GM19239 (cell line): ENCODE results near the gene TP63.

Experiments
- DNase-seq: peaks from one replicate; pipeline ENCODE4 v3.0.0; 2011; ENCODE audit warnings: low spot score; ENCODE audit not compliant: insufficient read length
- FAIRE-seq: peaks from 2 replicates; lab custom pipeline; 2011; peaks lifted over from hg19 to GRCh38; lab: Jason Lieb, UNC

Gene TP63

GRCh38 chr3:189674249-189674913 is 43.2 kb downstream of the TP63 start:
- no peak for FAIRE-seq

DNA sequence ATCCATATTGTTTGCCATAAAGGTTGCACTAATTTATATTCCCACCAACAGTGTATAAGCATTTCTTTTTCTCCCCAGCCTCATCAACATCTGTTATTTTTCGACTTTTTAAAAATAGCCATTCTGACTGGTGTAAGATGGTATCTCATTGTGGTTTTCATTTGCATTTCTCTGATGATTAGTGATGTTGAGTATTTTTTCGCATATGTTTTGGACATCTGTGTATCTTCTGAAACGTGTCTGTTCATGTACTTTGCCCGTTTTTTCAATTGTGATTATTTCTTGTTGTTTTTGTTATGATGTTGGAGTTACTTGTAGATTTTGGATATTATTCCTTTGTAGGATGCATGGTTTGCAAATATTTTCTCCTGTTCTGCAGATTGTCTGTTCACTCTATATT is 46.5 kb downstream of the TP63 start:
- DNase-seq, result no peak
- peak; percentile 18 for FAIRE-seq

More at GRCh38 chr3:189674249-189674913, 43.2 kb downstream of the TP63 start:
- no peak for DNase-seq

- FAIRE-seq (no peak), DNase-seq (no peak)
These were observed 49.5 kb downstream of the TP63 start for GRCh38 chr3:189680723-189681122.

DNA sequence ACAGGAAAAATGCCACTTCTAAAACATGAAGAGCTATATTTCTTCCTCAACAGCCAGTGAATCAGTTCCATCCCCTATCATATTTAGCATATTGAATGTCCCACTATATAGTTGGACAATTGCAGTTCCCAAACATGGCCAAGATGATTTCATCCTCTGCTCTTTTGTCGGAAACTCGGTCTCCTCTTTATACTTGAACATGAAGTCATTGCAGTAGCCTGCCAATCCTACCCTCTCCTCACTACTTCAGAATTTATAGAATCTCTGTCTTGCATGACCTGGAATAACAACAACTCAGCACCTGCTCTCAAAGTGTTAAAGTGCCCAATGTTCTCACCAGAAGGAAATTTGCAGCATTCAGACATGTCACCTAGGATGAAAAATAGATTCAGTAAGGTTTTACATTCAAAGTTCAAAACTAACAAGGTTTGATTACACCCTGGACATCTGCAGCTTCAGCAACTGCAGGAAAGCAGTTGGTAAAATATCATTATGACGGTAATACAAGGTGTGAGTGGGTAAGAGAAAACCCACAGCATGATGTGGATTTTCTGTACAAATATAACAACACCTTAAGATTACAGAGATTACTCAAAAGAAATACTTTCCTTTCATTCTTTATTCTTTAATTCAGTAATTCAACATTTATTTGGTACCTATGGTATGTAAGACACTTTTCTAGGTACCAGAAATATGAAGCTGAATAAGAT is 52.5 kb downstream of the TP63 start:
- DNase-seq (no peak), FAIRE-seq (no peak)

GRCh38 chr3:189684317-189684716 is 53.1 kb downstream of the TP63 start:
- FAIRE-seq (no peak), DNase-seq (no peak)

DNA sequence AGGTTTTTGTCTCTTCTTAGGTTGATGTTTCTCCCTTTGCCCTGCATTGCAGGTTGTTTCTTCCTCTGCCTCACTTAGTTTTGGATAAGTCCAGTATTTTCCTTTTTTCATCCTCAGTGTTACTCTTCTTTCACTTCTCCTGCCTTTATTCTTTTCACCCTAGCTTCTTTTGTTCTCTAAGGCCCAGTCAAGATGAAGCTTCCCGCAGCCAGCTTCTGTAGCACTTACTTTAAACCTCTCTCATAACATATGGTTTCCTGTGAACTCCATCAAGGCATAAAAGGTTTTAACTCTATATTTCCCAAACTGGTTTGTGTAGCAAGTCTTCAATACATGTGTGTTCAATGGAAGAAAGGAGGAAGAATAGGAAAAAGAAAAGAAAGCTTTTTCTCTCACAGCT is 54.1 kb downstream of the TP63 start:
- DNase-seq (no peak), FAIRE-seq (no peak)

- no peak for DNase-seq
- no peak for FAIRE-seq
These were observed 54.7 kb downstream of the TP63 start for GRCh38 chr3:189685860-189686259.

DNA sequence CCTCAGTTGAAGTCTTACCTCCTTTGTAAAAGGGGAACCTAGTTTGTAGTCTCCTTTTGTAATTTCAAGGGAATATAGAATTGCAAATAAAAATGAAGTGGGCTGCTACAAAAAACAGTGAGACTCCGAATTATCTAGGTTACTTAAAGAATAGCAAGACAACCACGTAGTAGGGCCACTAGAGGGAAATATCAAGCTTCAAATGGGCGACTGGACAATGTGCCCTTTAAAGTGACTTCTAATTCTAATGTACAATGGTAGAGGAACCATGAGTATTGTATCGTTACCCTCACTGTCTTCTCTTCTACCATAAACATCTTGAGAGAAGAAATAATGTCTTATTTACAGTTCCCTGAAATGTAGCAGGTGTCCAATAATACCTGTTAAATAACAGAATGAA is 56.3 kb downstream of the TP63 start:
- DNase-seq (no peak), FAIRE-seq (no peak)

- DNase-seq, result no peak
- no peak for FAIRE-seq
These were observed 57.1 kb downstream of the TP63 start for GRCh38 chr3:189688262-189688661.

- no peak for DNase-seq
- FAIRE-seq, result no peak
These were observed 58.4 kb downstream of the TP63 start for GRCh38 chr3:189689625-189690024.

- no peak for FAIRE-seq
- DNase-seq, result no peak
These were observed 59.0 kb downstream of the TP63 start for GRCh38 chr3:189690237-189690636.

DNA sequence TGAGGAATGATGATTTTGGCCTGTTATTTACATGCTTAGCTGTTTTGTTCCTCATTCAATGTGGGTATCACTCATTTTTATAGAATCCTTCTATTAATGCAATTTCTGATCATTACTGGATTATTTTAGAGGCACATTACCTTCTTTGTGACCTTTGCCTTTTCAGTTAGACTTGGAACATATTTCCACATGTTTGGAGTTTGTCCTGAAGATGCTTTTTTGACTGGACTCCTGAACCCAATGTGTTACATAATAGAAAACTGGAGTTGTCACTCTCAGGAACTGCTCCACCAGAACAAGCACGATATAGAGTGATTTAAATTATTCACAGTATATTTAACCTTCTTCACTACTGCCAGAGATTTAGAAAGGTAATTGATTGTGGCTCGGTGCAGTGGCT is 59.5 kb downstream of the TP63 start:
- DNase-seq (no peak), FAIRE-seq (no peak)

DNA sequence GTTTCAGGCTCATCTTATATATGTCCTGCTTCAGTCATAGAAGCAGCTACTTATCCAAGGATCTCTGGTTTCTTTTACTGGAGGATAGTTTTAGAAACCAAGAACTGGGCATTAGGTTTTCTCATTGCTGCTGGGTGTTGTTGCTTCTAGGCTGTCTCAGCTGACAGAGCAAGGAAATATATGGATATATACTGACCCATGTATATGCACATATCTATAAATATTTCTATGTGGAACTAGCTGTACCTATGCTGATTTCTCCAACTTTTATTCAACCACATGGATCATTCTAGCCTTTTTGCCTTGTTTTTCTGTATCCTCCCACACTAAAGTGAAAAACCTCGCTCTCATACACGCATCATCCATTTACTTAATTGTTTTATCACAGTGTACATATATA is 64.2 kb downstream of the TP63 start:
- no peak for FAIRE-seq
- DNase-seq, result no peak

DNA sequence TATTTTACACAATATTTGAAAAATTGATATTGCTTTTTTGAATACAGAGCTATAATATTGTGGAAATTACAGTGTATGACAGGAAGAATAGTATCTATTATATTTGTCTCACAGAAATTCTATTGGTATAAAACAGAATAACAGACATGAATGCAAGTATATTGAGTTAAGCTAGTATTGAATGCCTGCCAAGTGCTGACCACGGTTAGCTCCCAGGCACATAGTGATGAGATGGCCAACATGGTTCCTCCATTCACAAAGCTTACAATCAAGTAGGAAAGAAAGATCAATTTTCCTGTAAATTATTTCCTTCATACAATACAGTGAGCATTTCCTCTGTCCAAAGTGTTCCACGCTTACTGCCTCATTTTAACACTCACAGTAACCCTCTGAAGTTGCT is 67.6 kb downstream of the TP63 start:
- no peak for DNase-seq
- no peak for FAIRE-seq

GRCh38 chr3:189699885-189700284 is 68.7 kb downstream of the TP63 start:
- no peak for DNase-seq
- FAIRE-seq, result no peak

DNA sequence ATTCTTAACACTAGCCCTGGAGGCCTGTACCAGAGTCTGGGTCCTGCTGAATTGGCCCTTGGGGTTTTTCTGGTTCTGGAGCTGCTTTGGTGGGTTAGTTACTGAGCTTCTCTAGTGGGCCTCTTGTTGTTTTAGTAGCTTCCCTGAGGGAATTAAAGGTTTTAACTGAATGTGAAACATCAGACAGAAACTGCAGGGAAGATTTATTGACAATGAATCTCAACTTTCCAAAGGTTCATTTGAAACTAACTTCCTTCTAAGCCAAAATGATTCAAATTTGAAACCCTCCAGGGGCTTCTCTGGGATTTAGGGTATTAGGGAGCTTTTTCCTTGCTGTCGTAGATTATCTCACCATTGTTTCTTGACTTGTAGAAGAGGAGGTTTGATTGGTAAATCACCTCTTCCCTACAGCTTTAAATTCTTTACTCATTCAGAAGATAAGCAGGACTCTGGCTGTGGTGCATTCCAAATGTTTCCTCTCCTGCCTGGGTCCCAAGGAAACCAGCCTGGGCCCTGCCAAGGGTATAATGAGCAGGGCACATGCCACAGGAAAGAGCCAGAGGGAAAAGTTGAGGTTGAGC is 71.0 kb downstream of the TP63 start:
- no peak for FAIRE-seq
- no peak for DNase-seq

GRCh38 chr3:189703865-189704264 is 72.7 kb downstream of the TP63 start:
- FAIRE-seq (no peak), DNase-seq (no peak)

DNA sequence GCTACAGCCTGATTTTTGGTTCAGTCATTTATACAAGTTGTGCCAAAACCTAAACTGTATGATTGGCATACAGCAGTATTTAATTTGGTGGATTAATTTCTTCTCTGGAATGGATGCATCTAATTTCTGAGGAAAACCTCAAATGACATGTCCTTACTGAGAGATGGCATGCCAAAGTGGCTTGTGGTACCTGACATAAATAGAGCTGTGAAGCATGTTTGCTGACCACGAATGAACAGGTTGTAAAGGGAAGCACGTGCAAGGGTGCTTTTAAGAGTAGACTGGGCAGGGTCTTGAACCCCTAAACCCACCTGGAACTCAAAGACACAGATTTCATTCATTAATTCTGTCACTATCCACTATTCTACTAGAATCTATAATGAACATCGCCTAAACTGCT is 77.2 kb downstream of the TP63 start:
- FAIRE-seq (no peak), DNase-seq (no peak)

DNA sequence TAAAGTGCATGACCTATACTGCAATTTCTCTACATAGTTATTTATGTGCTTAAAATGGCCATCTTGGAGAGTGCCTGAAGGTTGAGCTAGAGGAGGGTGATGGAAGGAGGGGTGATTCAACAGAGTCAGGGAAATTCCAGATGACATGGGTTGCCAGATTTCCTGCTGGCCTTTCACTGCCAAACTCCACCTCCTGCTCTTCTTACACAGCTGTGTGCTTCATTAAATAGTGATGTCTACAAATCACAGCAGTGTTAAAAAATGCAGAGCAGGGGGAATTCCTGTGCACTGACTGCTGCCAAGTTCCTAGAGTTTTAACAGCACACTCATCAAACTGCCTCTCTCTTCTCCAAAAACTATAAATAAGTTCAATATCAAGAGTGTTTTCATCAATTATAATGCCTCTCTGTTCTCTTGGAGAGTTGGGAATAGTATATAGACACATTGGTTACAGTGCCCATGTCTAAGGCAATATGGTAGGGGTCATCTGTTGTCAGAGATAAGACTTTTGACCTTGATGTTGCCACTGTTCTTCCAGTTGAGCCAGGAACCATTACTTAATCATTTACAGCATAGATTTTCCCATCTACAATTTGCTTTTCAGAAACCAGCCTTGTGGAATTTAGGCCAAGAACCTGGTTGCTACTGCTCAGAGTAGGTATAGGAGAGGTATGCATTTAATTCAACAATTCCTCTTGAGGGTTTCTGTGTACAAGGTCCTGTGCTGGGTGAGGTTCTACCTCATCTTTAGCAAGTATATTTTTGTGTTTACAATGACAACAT is 79.6 kb downstream of the TP63 start:
- DNase-seq (no peak), FAIRE-seq (no peak)

DNA sequence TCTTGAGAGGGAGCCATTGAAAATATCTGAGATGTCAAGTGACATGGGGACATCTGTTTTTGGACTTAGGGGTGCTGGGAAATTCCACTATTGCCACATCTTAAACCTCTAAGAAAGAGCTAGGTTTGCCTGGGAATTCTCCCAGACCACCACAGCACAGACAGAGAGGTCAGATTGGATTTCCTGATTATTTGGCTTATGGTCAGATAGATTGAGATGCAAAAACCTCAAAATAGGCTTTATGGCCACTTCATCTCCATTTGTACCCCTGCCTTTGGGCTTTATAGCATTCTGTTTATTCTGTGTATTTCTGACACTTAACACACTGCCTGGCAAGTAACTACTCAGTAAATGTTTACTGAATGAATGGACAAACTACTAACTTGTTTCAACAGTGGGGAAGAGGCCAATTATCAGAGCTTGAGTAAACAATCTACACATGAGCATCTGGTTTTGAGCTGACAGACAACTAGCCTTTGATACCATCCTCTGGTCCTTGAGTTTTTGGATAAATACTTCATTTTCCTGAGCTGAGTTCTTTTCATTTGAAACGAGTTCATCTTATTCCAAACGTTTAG is 81.8 kb downstream of the TP63 start:
- FAIRE-seq (peak; percentile 54), DNase-seq (no peak)
